ENCODE results near the gene TMEM255B. TPM values are rescaled to one million over a fixed set of nuclear protein-coding genes. Genes with fewer than 3 reads are reported as not detected.
A peak's percentile ranks its signal among the peaks of the same experiment; 100 is the strongest.

Gene TMEM255B
- total RNA-seq, 1 experiment from 2014 or later = 0.61 TPM

DNA sequence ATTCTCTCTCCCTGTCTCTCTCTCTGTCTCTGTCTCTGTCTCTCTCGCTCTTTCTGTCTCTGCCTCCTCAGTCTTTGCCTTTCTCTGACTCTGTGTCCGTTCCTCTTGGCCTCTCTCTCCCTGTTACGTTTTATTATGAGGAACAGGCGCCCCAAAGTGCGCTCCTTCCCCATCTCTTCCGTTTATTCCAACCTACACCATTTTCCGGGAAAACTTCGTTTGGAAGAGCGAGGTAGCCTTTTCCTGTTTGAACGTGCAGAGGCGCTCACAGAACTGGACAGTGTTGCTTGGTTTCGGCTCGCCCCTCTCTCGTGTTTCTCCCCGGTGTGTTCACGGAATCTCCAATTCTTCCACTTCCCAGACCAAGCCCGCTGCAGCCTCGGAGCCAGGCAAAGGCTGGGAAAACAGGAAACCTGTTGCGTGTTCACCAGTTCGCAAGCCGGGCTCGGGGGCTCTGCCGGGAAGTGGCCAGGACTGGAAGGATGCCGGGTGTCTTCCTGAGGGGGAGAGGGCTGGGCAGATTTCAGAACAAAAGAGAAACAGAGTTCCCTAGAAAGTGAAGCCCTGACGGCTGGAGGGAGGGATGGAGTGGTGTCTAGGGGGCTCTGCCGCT lies 605 bp downstream of the TMEM255B start:
- intact Hi-C loops (cut with micrococcal nuclease; ENCODE audit: unreplicated experiment) = no loop called here

DNA sequence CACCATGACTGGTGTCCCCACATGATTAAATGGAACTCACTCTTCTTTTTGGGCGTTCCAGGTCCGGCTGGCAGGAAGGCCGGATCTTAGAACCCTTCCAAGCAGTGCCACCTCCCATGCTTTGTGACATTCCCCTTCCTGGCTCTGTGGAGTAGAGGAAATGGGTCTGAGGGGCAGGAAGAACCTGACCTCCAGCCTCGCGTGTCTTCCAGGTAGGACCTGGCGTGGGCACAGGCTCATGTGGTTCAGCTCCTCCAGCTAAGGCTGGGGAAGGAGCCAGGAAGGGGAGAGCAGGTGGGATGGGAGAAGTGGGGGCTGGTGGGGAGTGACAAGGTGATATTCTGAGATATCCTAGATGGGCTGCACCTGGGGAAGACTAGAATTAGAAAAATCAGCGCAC lies 2.1 kb downstream of the TMEM255B start:
- peaks cover 13% of the 10 kb centered on the region for H3K4me1 ChIP-seq (replicated peaks; ENCODE audit: insufficient read depth)
- no peaks in the 10 kb centered on the region for H3K9me2 ChIP-seq (ENCODE audit: insufficient read depth)
- no peaks in the 10 kb centered on the region for H3K36me3 ChIP-seq (ENCODE audit: low read depth)
- BruUV-seq (replicated peaks) = no TSS peak
- no peak overlapping the region for H3K27ac ChIP-seq
- POLR2A ChIA-PET (ENCODE audit: unreplicated experiment) = no interaction called here
- H3K27me3 ChIP-seq (ENCODE audit: insufficient read depth, low read depth) = peaks cover 65% of the 10 kb centered on the region
- no peak overlapping the region for H2AFZ ChIP-seq
- no peaks in the 10 kb centered on the region for H3K9me3 ChIP-seq (ENCODE audit: insufficient read depth, low read depth)
- CTCF ChIA-PET = no interaction called here
- no peak overlapping the region for H3K4me2 ChIP-seq
- peaks cover 24% of the 10 kb centered on the region for H3F3A ChIP-seq (ENCODE audit: insufficient read depth, low read depth)
- intact Hi-C loops (cut with micrococcal nuclease; ENCODE audit: unreplicated experiment) = no loop called here
- DNase-seq = no peak
- no peak for TF ChIP-seq EZH2 (IDR thresholded peaks at IDR 0.05; ENCODE audit: low read depth)
- TF ChIP-seq, protein P1, sequence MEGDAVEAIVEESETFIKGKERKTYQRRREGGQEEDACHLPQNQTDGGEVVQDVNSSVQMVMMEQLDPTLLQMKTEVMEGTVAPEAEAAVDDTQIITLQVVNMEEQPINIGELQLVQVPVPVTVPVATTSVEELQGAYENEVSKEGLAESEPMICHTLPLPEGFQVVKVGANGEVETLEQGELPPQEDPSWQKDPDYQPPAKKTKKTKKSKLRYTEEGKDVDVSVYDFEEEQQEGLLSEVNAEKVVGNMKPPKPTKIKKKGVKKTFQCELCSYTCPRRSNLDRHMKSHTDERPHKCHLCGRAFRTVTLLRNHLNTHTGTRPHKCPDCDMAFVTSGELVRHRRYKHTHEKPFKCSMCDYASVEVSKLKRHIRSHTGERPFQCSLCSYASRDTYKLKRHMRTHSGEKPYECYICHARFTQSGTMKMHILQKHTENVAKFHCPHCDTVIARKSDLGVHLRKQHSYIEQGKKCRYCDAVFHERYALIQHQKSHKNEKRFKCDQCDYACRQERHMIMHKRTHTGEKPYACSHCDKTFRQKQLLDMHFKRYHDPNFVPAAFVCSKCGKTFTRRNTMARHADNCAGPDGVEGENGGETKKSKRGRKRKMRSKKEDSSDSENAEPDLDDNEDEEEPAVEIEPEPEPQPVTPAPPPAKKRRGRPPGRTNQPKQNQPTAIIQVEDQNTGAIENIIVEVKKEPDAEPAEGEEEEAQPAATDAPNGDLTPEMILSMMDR (conservative IDR thresholded peaks at IDR 0.05) = no peak
- no peaks in the 10 kb centered on the region for H4K20me1 ChIP-seq (ENCODE audit: insufficient read depth)
- H3K79me2 ChIP-seq (ENCODE audit: low read depth) = no peaks in the 10 kb centered on the region
- H3K4me3 ChIP-seq = no peak overlapping the region

More for the DNA sequence above, 605 bp downstream of the TMEM255B start:
- no peak for DNase-seq
- Histone ChIP-seq H3K4me3 (no peak overlapping the region), H4K20me1 (ENCODE audit: insufficient read depth) (no peaks in the 10 kb centered on the region), H3K27ac (no peak overlapping the region), H3K9me3 (ENCODE audit: insufficient read depth, low read depth) (no peaks in the 10 kb centered on the region), H3K36me3 (ENCODE audit: low read depth) (no peaks in the 10 kb centered on the region), H2AFZ (no peak overlapping the region), H3K4me1 (replicated peaks; ENCODE audit: insufficient read depth) (peaks cover 13% of the 10 kb centered on the region), H3K27me3 (ENCODE audit: insufficient read depth, low read depth) (peaks cover 68% of the 10 kb centered on the region), H3K9me2 (ENCODE audit: insufficient read depth) (no peaks in the 10 kb centered on the region), H3K79me2 (ENCODE audit: low read depth) (no peaks in the 10 kb centered on the region), H3F3A (ENCODE audit: insufficient read depth, low read depth) (peaks cover 29% of the 10 kb centered on the region), H3K4me2 (peak overlapping the region; percentile 67; the same call in 1 of the 2 replicates)
- TF ChIP-seq EZH2 (IDR thresholded peaks at IDR 0.05; ENCODE audit: low read depth) = no peak
- TF ChIP-seq, protein P1 (conservative IDR thresholded peaks at IDR 0.05) = no peak
- no TSS peak for BruUV-seq (replicated peaks)
- ChIA-PET POLR2A (ENCODE audit: unreplicated experiment) (no interaction called here), CTCF (no interaction called here)

DNA sequence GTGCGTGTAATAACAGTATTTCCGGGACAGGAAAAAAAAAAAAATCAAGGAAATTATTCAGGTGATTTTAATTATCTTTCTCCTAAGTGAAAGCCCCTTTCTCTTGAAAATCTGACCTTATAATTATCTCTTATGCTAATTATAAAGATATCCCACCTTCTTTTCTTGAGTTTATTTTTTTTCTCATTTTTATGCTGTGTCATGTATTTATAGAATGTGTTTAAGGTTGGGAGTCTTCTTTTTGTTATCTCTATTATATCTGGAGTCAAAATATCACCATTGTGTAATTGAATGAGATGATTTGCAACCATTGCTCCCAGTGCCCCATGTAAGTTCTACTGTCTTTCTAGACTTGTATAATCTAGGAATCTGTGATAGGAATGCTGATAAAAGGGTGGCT lies 3.0 kb downstream of the TMEM255B start:
- Histone ChIP-seq H3K9me3 (ENCODE audit: insufficient read depth, low read depth) (no peaks in the 10 kb centered on the region), H3K4me1 (replicated peaks; ENCODE audit: insufficient read depth) (peaks cover 7% of the 10 kb centered on the region), H3K4me3 (no peak overlapping the region), H3K36me3 (ENCODE audit: low read depth) (no peaks in the 10 kb centered on the region), H3K27me3 (ENCODE audit: insufficient read depth, low read depth) (peaks cover 75% of the 10 kb centered on the region), H3K4me2 (no peak overlapping the region), H4K20me1 (ENCODE audit: insufficient read depth) (no peaks in the 10 kb centered on the region), H3F3A (ENCODE audit: insufficient read depth, low read depth) (peaks cover 19% of the 10 kb centered on the region), H3K79me2 (ENCODE audit: low read depth) (no peaks in the 10 kb centered on the region), H3K27ac (no peak overlapping the region), H2AFZ (no peak overlapping the region), H3K9me2 (ENCODE audit: insufficient read depth) (no peaks in the 10 kb centered on the region)
- BruUV-seq (replicated peaks) = no TSS peak
- no peak for DNase-seq
- TF ChIP-seq, protein P1 (conservative IDR thresholded peaks at IDR 0.05) = no peak
- TF ChIP-seq EZH2 (IDR thresholded peaks at IDR 0.05; ENCODE audit: low read depth) = no peak
- POLR2A ChIA-PET (ENCODE audit: unreplicated experiment) = no interaction called here
- CTCF ChIA-PET = no interaction called here
- intact Hi-C loops (cut with micrococcal nuclease; ENCODE audit: unreplicated experiment) = no loop called here
